Fibroblast of lung (primary cell): ENCODE measurements around the gene SNAPC3. TPM values are rescaled to one million over a fixed set of nuclear protein-coding genes. Genes with fewer than 3 reads are reported as not detected.
A peak's percentile ranks its signal among the peaks of the same experiment; 100 is the strongest.
"Not testable (repeated sequence)": the region's sequence is repeated elsewhere in the genome, so short reads cannot be mapped to it uniquely, and the experiment has no call there.

Experiments
- DNase-seq, 2 donors: peaks; one replicate each; pipeline versions ENCODE4 v3.0.0 to v3.0.0-alpha.2; 2010; ENCODE audit warnings: low read depth in 2 of 2
- H2AFZ ChIP-seq: 2 replicates; pipeline ENCODE4 v1.5.1; 2012; ENCODE audit warnings: low read length, control low read depth, inconsistent platforms
- H3K27ac ChIP-seq: 2 replicates; pipeline ENCODE4 v1.5.1; 2011; ENCODE audit warnings: low read length, control low read depth; ENCODE audit not compliant: insufficient read depth
- H3K27me3 ChIP-seq: 2 replicates; pipeline ENCODE4 v1.5.1; 2011; ENCODE audit warnings: mild to moderate bottlenecking, low read length; ENCODE audit not compliant: control insufficient read depth, insufficient read depth
- H3K36me3 ChIP-seq: 2 replicates; pipeline ENCODE4 v1.5.1; 2011; ENCODE audit warnings: low read length; ENCODE audit not compliant: control insufficient read depth, insufficient read depth
- H3K4me1 ChIP-seq: 2 replicates; pipeline ENCODE4 v1.5.1; 2011; ENCODE audit warnings: low read length; ENCODE audit not compliant: control insufficient read depth, insufficient read depth; ENCODE audit errors: extremely low read depth
- H3K4me2 ChIP-seq: 2 replicates; pipeline ENCODE4 v1.5.1; 2011; ENCODE audit warnings: low read length, control low read depth; ENCODE audit not compliant: insufficient read depth; ENCODE audit errors: extremely low read depth
- H3K4me3 ChIP-seq, 4 experiments: fragments of 200-600 bp in 1 of 4; sonication (generic) in 1 of 4; replicated peaks in 1 of 4; 2 replicates each; pipeline ENCODE4 v1.5.1; 2011 to 2016; ENCODE audit warnings: low read length in 4 of 4, low read depth in 3 of 4, mild to moderate bottlenecking in 3 of 4, control low read depth in 2 of 4, inconsistent platforms in 1 of 4, mixed read lengths in 1 of 4; ENCODE audit not compliant: insufficient read depth in 1 of 4; ENCODE audit errors: control extremely low read depth in 1 of 4
- H3K79me2 ChIP-seq: 2 replicates; pipeline ENCODE4 v1.5.1; 2012; ENCODE audit warnings: mild to moderate bottlenecking, low read length, inconsistent platforms; ENCODE audit not compliant: control insufficient read depth, insufficient read depth
- H3K9ac ChIP-seq: 2 replicates; pipeline ENCODE4 v1.5.1; 2011; ENCODE audit warnings: mild to moderate bottlenecking, low read length, control low read depth; ENCODE audit not compliant: insufficient read depth
- H3K9me3 ChIP-seq: 2 replicates; pipeline ENCODE4 v1.5.1; 2012; ENCODE audit warnings: low read depth, low read length; ENCODE audit not compliant: control insufficient read depth, insufficient read depth
- H4K20me1 ChIP-seq: 2 replicates; pipeline ENCODE4 v1.5.1; 2011; ENCODE audit warnings: low read length; ENCODE audit not compliant: control insufficient read depth, insufficient read depth; ENCODE audit errors: extremely low read depth
- CTCF ChIP-seq, 2 donors: IDR thresholded peaks in 1 of 2; conservative IDR thresholded peaks in 1 of 2; 1 replicate in 1 of 2; 2 replicates in 1 of 2; pipeline ENCODE4 v1.5.1; 2011 to 2012; ENCODE audit warnings: low read length in 2 of 2, control low read depth in 1 of 2, inconsistent platforms in 1 of 2, low read depth in 1 of 2, mild to moderate bottlenecking in 1 of 2
- EZH2 ChIP-seq: IDR thresholded peaks from 2 replicates; pipeline ENCODE4 v1.5.1; 2012; ENCODE audit warnings: low read length, control low read depth, mild to moderate bottlenecking; ENCODE audit errors: missing control alignments
- polyA plus RNA-seq, 2 donors: library from polyadenylated mRNA; depleted of rRNA in 1 of 2; stranded (reverse) in 1 of 2; unstranded in 1 of 2; fragments of >200 nt; gene quantifications; 2 replicates each; pipeline ENCODE4 v1.2.1, GENCODE V29; 2011 to 2012; ENCODE audit warnings: missing spikeins in 1 of 2
- total RNA-seq: library from RNA; depleted of rRNA; stranded (reverse); fragments of >200 nt; gene quantifications from 2 replicates; pipeline ENCODE4 v1.2.1, GENCODE V29; 2014

Gene SNAPC3
- total and polyA plus RNA-seq, 2 donors (not counting 1 experiment from before 2014, with no cell fraction given) = 43.4 to 54.9 TPM

GRCh38 chr9:15374825-15375224 is 47.9 kb upstream of the SNAPC3 start:
- H4K20me1 ChIP-seq = no peaks in the 10 kb centered on the region
- no peak for DNase-seq

GRCh38 chr9:15377625-15378540 is 44.8 kb upstream of the SNAPC3 start:
- no peak overlapping the region for H3K9ac ChIP-seq
- no peak overlapping the region for H3K4me3 ChIP-seq
- H3K4me2 ChIP-seq = no peak overlapping the region
- H3K27ac ChIP-seq = no peak overlapping the region
- H4K20me1 ChIP-seq = no peaks in the 10 kb centered on the region
- TF ChIP-seq CTCF (conservative IDR thresholded peaks at IDR 0.05 in 1 of 2, IDR thresholded peaks at IDR 0.05 in 1 of 2; ENCODE audit: low read depth in 1 of 2, low read length in 2 of 2) = no peak
- no peak for TF ChIP-seq EZH2
- H3K9me3 ChIP-seq = no peaks in the 10 kb centered on the region
- no peaks in the 10 kb centered on the region for H3K27me3 ChIP-seq
- H3K79me2 ChIP-seq = no peaks in the 10 kb centered on the region
- no peaks in the 10 kb centered on the region for H3K4me1 ChIP-seq
- no peak overlapping the region for H2AFZ ChIP-seq
- H3K36me3 ChIP-seq = no peaks in the 10 kb centered on the region
- DNase-seq = peak; percentile 6 to 41

More at GRCh38 chr9:15374825-15375224, 47.9 kb upstream of the SNAPC3 start:
- Histone ChIP-seq H2AFZ (no peak overlapping the region), H3K36me3 (no peaks in the 10 kb centered on the region), H3K4me2 (no peak overlapping the region), H3K9me3 (no peaks in the 10 kb centered on the region), H3K27me3 (no peaks in the 10 kb centered on the region), H3K4me1 (peaks cover 3% of the 10 kb centered on the region), H3K27ac (no peak overlapping the region), H3K9ac (no peak overlapping the region), H3K79me2 (no peaks in the 10 kb centered on the region), H3K4me3 (no peak overlapping the region)
- no peak for TF ChIP-seq CTCF (conservative IDR thresholded peaks at IDR 0.05 in 1 of 2, IDR thresholded peaks at IDR 0.05 in 1 of 2; ENCODE audit: low read depth in 1 of 2, low read length in 2 of 2)
- TF ChIP-seq EZH2 = no peak

GRCh38 chr9:15379317-15379716 is 43.4 kb upstream of the SNAPC3 start:
- H3K4me1 ChIP-seq, H3K4me3 ChIP-seq, H3K4me2 ChIP-seq, H2AFZ ChIP-seq, H3K79me2 ChIP-seq, DNase-seq, H4K20me1 ChIP-seq, H3K27me3 ChIP-seq, H3K9me3 ChIP-seq, H3K27ac ChIP-seq, H3K9ac ChIP-seq, H3K36me3 ChIP-seq: not testable (repeated sequence)

GRCh38 chr9:15379888-15380287 is 42.8 kb upstream of the SNAPC3 start:
- DNase-seq, H3K9ac ChIP-seq: not testable (repeated sequence)

More at GRCh38 chr9:15379888-15380287, 42.8 kb upstream of the SNAPC3 start:
- H3K4me2 ChIP-seq, H2AFZ ChIP-seq, H3K27me3 ChIP-seq, H3K4me3 ChIP-seq, H3K36me3 ChIP-seq, H4K20me1 ChIP-seq, H3K79me2 ChIP-seq, H3K4me1 ChIP-seq, H3K9me3 ChIP-seq, H3K27ac ChIP-seq: not testable (repeated sequence)
